Spleen (tissue), 7 donors: ENCODE results near the gene TCEANC2.

Experiments used
- CTCF ChIP-seq, 11 experiments: fragments of 200-600 bp in 7 of 11; fragments of 450-650 bp in 4 of 11; sonication (generic) in 4 of 11; IDR thresholded peaks in 8 of 11; conservative IDR thresholded peaks in 3 of 11; 1 replicate in 7 of 11; 2 replicates in 4 of 11; pipeline versions ENCODE4 v1.4.0 to v1.8.0; 2016 to 2021; ENCODE audit warnings: antibody characterized with exemption in 11 of 11, inconsistent platforms in 4 of 11, mild to moderate bottlenecking in 1 of 11
- POLR2A ChIP-seq, 3 donors: fragments of 450-650 bp; IDR thresholded peaks; one replicate each; pipeline ENCODE4 v1.5.1; 2017; ENCODE audit warnings: antibody characterized with exemption in 3 of 3, mild to moderate bottlenecking in 1 of 3
- POLR2AphosphoS5 ChIP-seq, 3 donors: sonication (generic); formaldehyde crosslinking; IDR thresholded peaks; one replicate each; pipeline ENCODE4 v1.5.1; 2017; ENCODE audit warnings: antibody characterized with exemption in 3 of 3
- donor health status: DM: no; HTN: no; CAD: no; lungs with moderate emphysema.
- donor health status: DM: no; HTN: no; CAD: no.
- donor health status: DM: no; HTN: no; CAD: no.

GRCh38 chr1:54045496-54045895, 7.9 kb upstream of the TCEANC2 start:
- TF ChIP-seq POLR2A (IDR thresholded peaks at IDR 0.05) (no peak), CTCF (IDR thresholded peaks at IDR 0.05 in 8 of 11, conservative IDR thresholded peaks at IDR 0.05 in 3 of 11) (no peak), POLR2AphosphoS5 (IDR thresholded peaks at IDR 0.05) (no peak)
